Pons (tissue), 1 donor: ENCODE data around the gene NEBL.

Experiments
- DNase-seq: peaks from one replicate; pipeline ENCODE4 v3.0.0-alpha.2; 2016; ENCODE audit warnings: low spot score

Gene NEBL

GRCh38 chr10:20903635-20904390, 6.7 kb upstream of the NEBL start:
- no peak for DNase-seq

- no peak for DNase-seq
Observed at GRCh38 chr10:20901110-20901509, 4.0 kb upstream of the NEBL start.

DNA sequence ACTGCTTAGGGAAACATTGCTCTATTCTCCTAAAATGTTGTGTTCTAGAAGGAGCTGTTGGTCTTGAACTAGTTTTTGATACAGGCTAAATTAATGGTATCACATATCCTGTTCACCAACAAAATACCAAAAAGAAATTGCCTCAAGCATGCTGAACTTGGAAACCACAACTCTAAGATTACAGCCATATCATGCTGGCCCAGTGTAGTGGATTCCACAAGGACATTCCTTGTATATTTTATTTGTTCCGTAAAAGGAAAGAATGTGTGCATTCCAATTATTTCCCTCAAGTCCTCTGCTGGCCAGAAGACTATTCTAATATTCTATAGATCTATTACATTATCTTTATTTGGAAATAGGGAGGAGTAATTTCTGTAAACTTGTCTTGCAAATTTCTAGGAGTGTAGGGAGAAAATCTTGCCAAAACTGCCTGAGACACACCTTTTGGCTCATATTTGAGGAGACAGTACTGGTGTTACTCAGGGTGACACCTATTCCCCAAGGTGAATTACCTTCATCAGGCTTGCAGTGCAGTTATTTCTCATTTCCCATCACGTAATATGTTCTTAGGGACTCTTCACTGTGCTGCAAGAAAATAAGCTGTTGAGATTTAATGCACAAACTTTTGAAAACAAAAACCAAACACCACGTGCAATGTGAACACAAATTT, 1.9 kb upstream of the NEBL start:
- DNase-seq: no peak

- no peak for DNase-seq
Observed at GRCh38 chr10:20893297-20893696, 3.8 kb downstream of the NEBL start.

GRCh38 chr10:20892796-20893195, 4.3 kb downstream of the NEBL start:
- DNase-seq: no peak

GRCh38 chr10:20892011-20892585, 5.0 kb downstream of the NEBL start:
- DNase-seq: no peak

DNA sequence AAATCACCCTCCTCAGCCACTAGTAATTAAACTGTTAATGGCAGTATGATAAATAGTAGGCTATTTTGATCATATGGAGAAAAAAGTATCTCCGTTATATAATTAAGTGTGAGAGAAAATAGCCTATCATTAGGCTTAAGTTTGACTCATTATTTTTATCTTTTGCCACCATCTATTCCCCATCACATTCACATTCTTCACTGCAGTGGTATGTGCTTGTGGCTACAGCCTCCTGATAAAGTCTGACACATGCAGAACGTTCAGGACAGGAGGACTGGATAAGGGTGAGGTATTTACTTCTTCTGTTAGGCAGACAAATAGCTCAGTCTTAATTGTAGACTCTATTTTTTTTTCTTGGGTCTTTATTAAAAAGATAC, 5.8 kb downstream of the NEBL start:
- DNase-seq: no peak

- DNase-seq: no peak
Observed at GRCh38 chr10:20890491-20891337, 6.4 kb downstream of the NEBL start.

DNA sequence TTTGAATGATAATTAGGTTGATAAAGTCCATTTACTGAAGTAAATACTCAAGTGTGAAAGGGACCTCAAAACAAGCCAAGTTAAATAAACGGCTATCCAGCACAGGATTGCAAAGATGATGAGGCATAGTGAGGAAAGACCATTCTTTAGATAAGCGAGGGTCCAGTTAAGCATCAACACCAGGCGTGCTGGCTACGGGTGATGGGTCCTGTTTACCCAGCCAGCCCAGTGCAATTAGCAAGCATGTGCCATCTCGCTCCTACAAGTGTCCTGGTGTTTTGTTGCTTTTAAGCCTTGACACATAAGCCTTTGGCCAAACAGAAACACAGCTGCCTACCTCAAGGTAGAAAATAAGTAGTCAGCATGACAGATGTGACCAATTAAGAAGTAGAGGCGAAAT, 7.1 kb downstream of the NEBL start:
- DNase-seq: no peak

- DNase-seq: no peak
Observed at GRCh38 chr10:20888620-20889330, 8.3 kb downstream of the NEBL start.

DNA sequence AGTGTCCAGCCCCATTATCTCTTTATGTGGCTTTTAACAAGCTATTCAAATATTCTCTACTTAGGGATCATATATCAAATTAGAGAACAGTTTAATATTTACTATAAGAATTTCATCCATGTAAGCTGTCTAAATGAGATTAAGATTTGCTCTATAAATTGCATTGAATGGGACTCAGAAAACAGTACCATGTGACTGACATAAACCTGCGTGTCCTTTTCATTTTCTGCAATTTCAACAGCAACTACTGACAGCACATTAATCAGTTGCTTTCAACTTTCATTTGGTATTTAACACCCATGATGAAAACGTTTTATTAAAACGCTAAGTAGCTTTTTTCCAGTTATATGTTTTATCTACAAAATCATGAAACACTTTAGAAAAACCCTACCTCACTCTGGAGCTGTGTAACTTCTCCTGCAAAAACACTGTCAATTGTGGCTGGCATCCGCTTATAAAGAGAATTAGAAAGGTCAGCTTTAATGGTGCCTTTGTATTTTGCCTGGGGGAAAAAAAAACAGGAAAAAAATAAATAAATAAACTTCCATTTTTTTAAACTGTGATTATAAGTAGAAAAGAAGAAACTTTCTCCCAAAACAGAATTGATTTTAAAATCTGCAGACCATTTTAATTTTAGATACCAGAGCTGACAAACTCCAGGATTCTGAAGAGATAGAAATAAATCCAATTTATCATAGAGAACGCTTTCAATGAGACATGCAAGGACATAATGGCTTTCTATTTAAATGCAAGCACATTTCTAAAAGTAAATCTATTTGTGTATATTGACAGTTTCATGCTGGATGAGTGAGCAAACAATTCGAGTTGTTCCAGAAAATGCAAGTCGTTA, 9.2 kb downstream of the NEBL start:
- no peak for DNase-seq

DNA sequence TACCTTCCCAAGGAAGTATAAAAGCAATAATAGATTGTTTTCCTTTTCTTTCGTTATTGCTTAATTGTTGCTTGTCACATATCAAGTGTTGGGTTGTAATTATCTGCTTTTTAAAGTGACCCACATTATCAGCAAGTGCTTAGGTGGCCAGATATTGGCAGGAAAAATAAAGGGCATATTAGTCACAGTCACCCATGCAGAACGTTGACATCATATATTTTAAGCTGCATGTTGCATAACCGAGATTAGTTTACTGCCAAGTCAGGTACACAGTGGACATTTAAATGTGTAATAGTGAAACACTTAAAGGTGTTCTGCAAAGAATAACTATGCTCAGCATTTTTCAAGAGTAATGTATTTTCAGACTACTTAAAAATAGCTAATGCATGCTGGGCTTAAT, 11.4 kb downstream of the NEBL start:
- no peak for DNase-seq

GRCh38 chr10:20883552-20883951, 13.6 kb downstream of the NEBL start:
- DNase-seq: no peak

GRCh38 chr10:20882091-20882490, 15.0 kb downstream of the NEBL start:
- DNase-seq: no peak

DNA sequence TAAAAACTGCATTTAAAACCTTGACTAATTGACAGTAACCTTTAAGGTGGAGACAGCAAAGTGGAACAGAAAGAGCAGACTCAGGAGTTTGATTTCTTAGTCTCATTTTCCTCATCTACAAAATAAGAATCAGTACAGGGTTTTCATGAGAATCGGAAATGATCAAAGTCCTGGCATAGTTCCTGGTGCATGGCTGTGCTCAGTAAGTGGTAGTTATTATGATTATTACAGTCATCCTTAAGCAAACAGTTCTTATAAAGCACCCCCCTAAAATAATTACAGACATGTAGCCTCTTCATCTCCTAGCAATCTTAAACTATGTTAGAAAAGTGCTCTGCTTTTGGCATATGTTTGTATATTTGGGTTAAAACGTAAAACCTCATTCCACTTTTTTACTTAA, 18.0 kb downstream of the NEBL start:
- DNase-seq: no peak

DNA sequence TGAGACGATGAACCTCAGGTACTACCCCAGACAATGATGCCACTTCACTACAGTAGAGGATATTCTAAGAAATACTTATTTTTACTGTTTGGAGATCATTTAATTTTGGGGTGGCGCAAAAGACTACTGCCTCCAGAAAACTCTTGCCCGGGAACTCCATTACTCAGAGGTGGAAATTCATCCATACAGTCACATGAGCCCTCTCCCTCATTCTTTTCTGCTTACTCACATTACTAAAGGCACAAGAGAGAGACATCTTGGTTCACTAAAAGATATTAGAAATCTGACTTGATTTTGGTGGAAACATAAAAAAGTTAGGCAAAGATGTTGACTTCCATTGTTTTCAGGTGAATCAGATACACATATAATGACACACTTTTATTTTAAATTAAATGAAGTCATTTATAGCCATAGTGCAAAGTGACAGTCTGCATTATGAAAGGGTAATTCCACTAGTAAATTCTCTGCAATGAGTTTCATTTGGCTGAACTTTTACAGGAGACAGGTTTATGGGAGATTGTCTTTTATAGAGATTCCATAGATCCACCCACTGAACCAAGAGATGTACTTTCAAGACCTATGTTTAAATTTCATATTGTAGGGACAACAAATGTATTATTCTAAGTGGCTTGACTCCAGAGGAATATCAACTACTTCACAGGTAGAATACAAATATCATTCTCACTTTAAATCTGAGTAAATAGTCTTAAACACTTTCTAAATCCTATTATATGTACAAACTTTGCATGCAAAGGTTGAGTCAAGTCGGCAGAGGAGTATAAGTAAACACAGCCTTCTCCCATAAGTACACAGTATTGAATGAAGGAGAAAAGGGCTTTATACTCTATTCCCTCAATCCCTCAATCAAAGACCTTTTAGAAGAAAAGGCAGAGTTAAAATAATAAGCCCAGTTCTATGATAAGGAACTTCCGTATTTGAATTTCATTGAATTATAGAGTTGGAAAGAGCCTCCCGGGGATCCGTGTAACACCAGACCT, 18.8 kb downstream of the NEBL start:
- DNase-seq: no peak

DNA sequence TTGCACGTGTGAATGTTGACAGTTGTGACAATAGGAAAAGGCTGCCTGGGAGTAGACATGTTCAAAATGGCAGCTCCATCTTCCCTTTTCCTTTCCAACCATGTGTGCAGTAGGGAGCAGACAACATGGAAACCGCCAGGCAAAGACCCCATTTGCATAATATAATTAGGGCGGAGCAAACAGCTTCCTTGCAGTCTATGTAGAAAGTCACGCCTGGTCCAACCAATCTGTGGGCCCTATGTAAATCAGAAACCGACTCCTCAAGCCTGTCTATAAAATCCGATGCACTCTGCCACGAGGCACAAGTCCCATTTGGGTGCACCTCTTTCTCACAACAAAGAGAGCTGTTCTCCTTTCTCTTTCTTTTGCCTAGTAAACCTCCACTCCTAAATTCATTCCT, 19.6 kb downstream of the NEBL start:
- no peak for DNase-seq

GRCh38 chr10:20874261-20874660, 22.9 kb downstream of the NEBL start:
- no peak for DNase-seq

DNA sequence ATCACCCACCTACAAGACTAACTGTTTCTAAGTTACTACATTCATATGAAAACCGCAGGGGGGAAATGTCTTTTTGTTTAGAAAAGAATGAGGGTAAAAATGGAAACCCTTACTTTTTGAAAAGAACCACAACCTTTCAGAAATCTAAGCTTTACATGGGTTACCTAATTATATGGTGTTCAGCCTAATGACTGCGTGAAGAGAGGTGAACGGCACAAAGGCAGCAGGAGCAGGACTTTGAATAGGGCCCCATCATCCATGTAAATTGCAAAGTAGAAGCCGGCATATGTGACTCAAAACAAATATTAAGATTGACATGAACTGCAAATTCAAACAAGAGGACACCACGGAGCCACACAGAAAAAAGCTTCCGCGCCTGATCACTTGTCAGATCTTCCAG, 25.1 kb downstream of the NEBL start:
- DNase-seq: no peak

GRCh38 chr10:20870834-20871233, 26.3 kb downstream of the NEBL start:
- DNase-seq: no peak
